ENCODE data around the gene CDC25B. TPM values are rescaled to one million over a fixed set of nuclear protein-coding genes. Genes with fewer than 3 reads are reported as not detected.
"Not testable (repeated sequence)": the region's sequence is repeated elsewhere in the genome, so short reads cannot be mapped to it uniquely, and the experiment has no call there.

Gene CDC25B
- total and polyA plus RNA-seq, 7 donors, result 5.1 to 9.1 (median 7.1) TPM

GRCh38 chr20:3786126-3786484 is 10.0 kb upstream of the CDC25B start:
- DNase-seq, result peak; percentile 61 to 81
- no peak for TF ChIP-seq CTCF (IDR thresholded peaks at IDR 0.05)
- intact Hi-C loops (cut with DNase I), result loop anchor here (2.0 to 10.0 kb wide), 5 partner anchors 36 to 301 kb away; partner anchors contain the start of genes AP5S1 (in 1 of the 2) and MAVS (in 1 of the 2)
- H3K4me3 ChIP-seq, result peak overlapping the region; percentile 79
- H3K4me1 ChIP-seq, result peaks cover 30% of the 10 kb centered on the region
- no peaks in the 10 kb centered on the region for H3K9me3 ChIP-seq
- peak; percentile 16 to 38 (median 24) for ATAC-seq
- WGBS, 3 donors, result 0 to 3% (median 1%) methylated on average over 31 to 35 of the region's 35 CpGs
- peaks cover 0 to 4% of the 10 kb centered on the region in 2 donors for H3K36me3 ChIP-seq (ENCODE audit: insufficient read depth in 1 of 2, low read depth in 1 of 2)
- peak overlapping the region; percentile 82 for H3K27ac ChIP-seq
- no peaks in the 10 kb centered on the region for H3K27me3 ChIP-seq (ENCODE audit: insufficient read depth in 3 of 3, low read length in 2 of 3)

- no peaks in the 10 kb centered on the region for H3K9me3 ChIP-seq
- WGBS, 3 donors, result 4 to 9% (median 7%) methylated on average over 25 to 66 of the region's 70 CpGs
- ATAC-seq, result peak; percentile 95 to 96 (median 96)
- intact Hi-C loops (cut with DNase I), result loop anchor here (1.0 to 10.0 kb wide), 6 partner anchors 34 to 301 kb away; partner anchors contain the start of genes AP5S1 (in 2 of the 2) and MAVS (in 1 of the 2)
- H3K4me3 ChIP-seq, result peak within 1 kb of the TSS; percentile 79
- no peaks in the 10 kb centered on the region for H3K27me3 ChIP-seq (ENCODE audit: insufficient read depth in 3 of 3, low read length in 2 of 3)
- peak; percentile 94 for DNase-seq
- H3K27ac ChIP-seq, result peak within 1 kb of the TSS; percentile 82
- peaks cover 0 to 4% of the 10 kb centered on the region in 2 donors for H3K36me3 ChIP-seq (ENCODE audit: insufficient read depth in 1 of 2, low read depth in 1 of 2)
- peak; percentile 86 for TF ChIP-seq CTCF (IDR thresholded peaks at IDR 0.05)
- peaks cover 29% of the 10 kb centered on the region for H3K4me1 ChIP-seq
These were observed 9.3 kb upstream of the CDC25B start, which contains the start of gene CENPB for GRCh38 chr20:3786665-3787323. Gene CENPB (minus strand): TSS chr20:3786740. CDS start chr20:3786483, 257 bp downstream.

GRCh38 chr20:3787324-3788014 is 8.6 kb upstream of the CDC25B start:
- no peak for ATAC-seq
- peaks cover 0 to 4% of the 10 kb centered on the region in 2 donors for H3K36me3 ChIP-seq (ENCODE audit: insufficient read depth in 1 of 2, low read depth in 1 of 2)
- peak overlapping the region; percentile 58 for H3K4me3 ChIP-seq
- no peak overlapping the region for H3K27ac ChIP-seq
- intact Hi-C loops (cut with DNase I), result loop anchor here (1.0 to 10.0 kb wide), 6 partner anchors 33 to 300 kb away; partner anchors contain the start of genes AP5S1 (in 2 of the 2) and MAVS (in 1 of the 2)
- peak in 1 of 2 donors; percentile 35 for DNase-seq
- H3K27me3 ChIP-seq (ENCODE audit: insufficient read depth in 3 of 3, low read length in 2 of 3), result no peaks in the 10 kb centered on the region
- TF ChIP-seq CTCF (IDR thresholded peaks at IDR 0.05), result no peak
- H3K4me1 ChIP-seq, result peaks cover 29% of the 10 kb centered on the region
- H3K9me3 ChIP-seq, result no peaks in the 10 kb centered on the region
- 71 to 81% (median 75%) methylated on average over 5 of the region's 5 CpGs for WGBS, 3 donors

- H3K4me3 ChIP-seq, result no peak overlapping the region
- no peak for TF ChIP-seq CTCF (IDR thresholded peaks at IDR 0.05)
- H3K36me3 ChIP-seq (ENCODE audit: insufficient read depth in 1 of 2, low read depth in 1 of 2), result peaks cover 0 to 4% of the 10 kb centered on the region in 2 donors
- ATAC-seq, result no peak
- no peaks in the 10 kb centered on the region for H3K27me3 ChIP-seq (ENCODE audit: insufficient read depth in 3 of 3, low read length in 2 of 3)
- peaks cover 23% of the 10 kb centered on the region for H3K4me1 ChIP-seq
- peak in 1 of 2 donors; percentile 22 for DNase-seq
- 30 to 49% (median 35%) methylated on average over 4 of the region's 4 CpGs for WGBS, 3 donors
- intact Hi-C loops (cut with DNase I), result loop anchor here (5.0 to 10.0 kb wide), 4 partner anchors 34 to 299 kb away; partner anchors contain the start of gene AP5S1 (in 1 of the 2)
- H3K9me3 ChIP-seq, result no peaks in the 10 kb centered on the region
- no peak overlapping the region for H3K27ac ChIP-seq
These were observed 7.4 kb upstream of the CDC25B start for GRCh38 chr20:3788685-3789155.

- H3K9me3 ChIP-seq; H3K27ac ChIP-seq; H3K4me3 ChIP-seq; H3K27me3 ChIP-seq (ENCODE audit: insufficient read depth in 3 of 3, low read length in 2 of 3); H3K36me3 ChIP-seq (ENCODE audit: insufficient read depth in 1 of 2, low read depth in 1 of 2); DNase-seq; ATAC-seq: not testable (repeated sequence)
- WGBS, 3 donors, result 91 to 95% (median 92%) methylated on average over 4 of the region's 4 CpGs
- intact Hi-C loops (cut with DNase I), result loop anchor here (5.0 to 10.0 kb wide), 4 partner anchors 33 to 298 kb away; partner anchors contain the start of gene AP5S1 (in 1 of the 2)
- H3K4me1 ChIP-seq, result peaks cover 18% of the 10 kb centered on the region
These were observed 6.9 kb upstream of the CDC25B start for GRCh38 chr20:3789201-3789600.

GRCh38 chr20:3794168-3794567 is 1.9 kb upstream of the CDC25B start:
- 89 to 100% (median 92%) methylated on average over 1 to 3 of the region's 3 CpGs for WGBS, 3 donors
- H3K27me3 ChIP-seq (ENCODE audit: insufficient read depth in 3 of 3, low read length in 2 of 3); intact Hi-C loops (cut with DNase I); H3K4me3 ChIP-seq; H3K36me3 ChIP-seq (ENCODE audit: insufficient read depth in 1 of 2, low read depth in 1 of 2); H3K27ac ChIP-seq; DNase-seq; H3K9me3 ChIP-seq; ATAC-seq; H3K4me1 ChIP-seq: not testable (repeated sequence)

All from psoas muscle (tissue), 8 donors.